ENCODE data around the gene TAGLN.

DNA sequence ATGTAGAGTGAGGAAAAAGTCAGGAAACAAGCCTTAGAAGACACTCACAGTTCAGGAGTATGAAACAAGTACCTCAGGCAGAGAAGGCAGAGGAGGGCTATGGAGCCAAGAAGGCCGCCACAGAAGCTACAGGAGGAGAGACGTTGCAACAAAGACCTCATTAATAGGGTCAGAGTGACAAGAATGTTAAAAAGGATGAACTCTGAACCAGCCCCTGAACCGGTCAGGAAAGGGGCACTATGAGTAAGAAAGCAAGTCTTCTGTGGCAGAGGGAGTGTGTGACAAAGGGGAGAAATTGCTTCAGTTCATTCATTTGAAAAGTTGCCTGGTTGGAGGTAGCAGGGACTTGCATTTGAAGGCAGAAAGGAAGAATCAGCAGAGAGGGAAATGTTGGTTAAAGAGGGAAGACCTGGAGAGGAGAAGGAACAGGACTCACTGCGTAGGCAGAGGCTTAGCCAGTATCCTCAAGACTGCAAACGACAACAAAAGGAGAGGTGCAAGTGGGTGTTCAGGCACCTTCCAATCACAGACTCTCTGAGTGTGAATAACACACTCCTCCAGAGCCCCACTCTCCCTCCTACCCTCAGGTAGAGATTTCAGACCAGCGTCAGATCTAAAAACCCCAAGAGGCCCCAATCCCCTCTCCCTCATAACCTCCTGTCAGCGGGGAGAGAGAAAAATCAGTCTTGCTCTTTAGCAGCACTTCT lies 15.4 kb downstream of the TAGLN start:
- TF ChIP-seq EZH2phosphoT487 (IDR thresholded peaks at IDR 0.05; ENCODE audit: insufficient read depth, low read depth) (no peak), EZH2 (IDR thresholded peaks at IDR 0.05; ENCODE audit: insufficient read depth, poor library complexity, severe bottlenecking) (no peak)
